Activated CD8-positive, alpha-beta memory T cell treated with anti-CD3 and anti-CD28 coated beads, Interleukin-2, amount 50 U/mL, for 1 hour (primary cell): ENCODE measurements around the gene SRA1.

Experiments
- DNase-seq: peaks from one replicate; pipeline ENCODE4 v3.0.0-alpha.2; 2020; ENCODE audit errors: extremely low read depth

The SRA1 gene

GRCh38 chr5:140570488-140570887 lies 13.2 kb upstream of the SRA1 start:
- no peak for DNase-seq

- DNase-seq: no peak
These were observed 12.8 kb upstream of the SRA1 start for GRCh38 chr5:140570058-140570457.

- DNase-seq: no peak
These were observed 11.9 kb upstream of the SRA1 start for GRCh38 chr5:140569197-140569596.

- DNase-seq: no peak
These were observed 11.3 kb upstream of the SRA1 start for GRCh38 chr5:140568443-140569063.

GRCh38 chr5:140567871-140568270 lies 10.6 kb upstream of the SRA1 start:
- no peak for DNase-seq

GRCh38 chr5:140567136-140567818 lies 10.0 kb upstream of the SRA1 start:
- no peak for DNase-seq

GRCh38 chr5:140566665-140567064 lies 9.4 kb upstream of the SRA1 start:
- no peak for DNase-seq

- DNase-seq: no peak
These were observed 8.5 kb upstream of the SRA1 start for GRCh38 chr5:140565780-140566095.

- DNase-seq: no peak
These were observed 7.9 kb upstream of the SRA1 start for GRCh38 chr5:140565024-140565779.

GRCh38 chr5:140564196-140565023 lies 7.1 kb upstream of the SRA1 start, which contains the start of the genes APBB3 and SLC35A4:
Gene APBB3 (minus strand): TSS chr5:140564598. CDS start chr5:140564245, 353 bp downstream.
Gene SLC35A4 (plus strand): TSS chr5:140564828. CDS start chr5:140567170, 2,342 bp downstream.
- peak; percentile 95 for DNase-seq

- DNase-seq: no peak
These were observed 6.3 kb upstream of the SRA1 start for GRCh38 chr5:140563596-140563995.

GRCh38 chr5:140561753-140562523 lies 4.7 kb upstream of the SRA1 start:
- no peak for DNase-seq

- no peak for DNase-seq
These were observed 3.0 kb upstream of the SRA1 start for GRCh38 chr5:140560227-140560626.

GRCh38 chr5:140558542-140558941 lies 1.3 kb upstream of the SRA1 start:
- no peak for DNase-seq

GRCh38 chr5:140557965-140558364 lies 692 bp upstream of the SRA1 start:
- DNase-seq: no peak

GRCh38 chr5:140556438-140556837 lies 835 bp downstream of the SRA1 start:
- no peak for DNase-seq

GRCh38 chr5:140555747-140556312 lies 1.4 kb downstream of the SRA1 start:
- no peak for DNase-seq

- no peak for DNase-seq
These were observed 2.8 kb downstream of the SRA1 start for GRCh38 chr5:140554454-140554853.

- DNase-seq: no peak
These were observed 3.6 kb downstream of the SRA1 start for GRCh38 chr5:140553657-140554056.

GRCh38 chr5:140551872-140552271 lies 5.4 kb downstream of the SRA1 start:
- no peak for DNase-seq
